Gastroesophageal sphincter (tissue), 3 donors: ENCODE results near the gene THOC6.

Experiments
- EP300 ChIP-seq: sonication (generic); formaldehyde crosslinking; IDR thresholded peaks from one replicate; pipeline ENCODE4 v1.6.1; 2017; ENCODE audit warnings: antibody characterized with exemption, mild to moderate bottlenecking
- POLR2A ChIP-seq, 2 donors: fragments of 450-650 bp; IDR thresholded peaks; one replicate each; pipeline ENCODE4 v1.6.1; 2017; ENCODE audit warnings: antibody characterized with exemption in 2 of 2, mild to moderate bottlenecking in 2 of 2, moderate library complexity in 1 of 2
- POLR2AphosphoS5 ChIP-seq: sonication (generic); formaldehyde crosslinking; IDR thresholded peaks from one replicate; pipeline ENCODE4 v1.6.1; 2017; ENCODE audit warnings: antibody characterized with exemption
- TF ChIP-seq, protein P1 (sequence below), 4 experiments: fragments of 200-600 bp in 2 of 4; fragments of 450-650 bp in 2 of 4; sonication (generic) in 1 of 4; IDR thresholded peaks; one replicate each; pipeline ENCODE4 v1.5.1; 2017 to 2019; ENCODE audit warnings: antibody characterized with exemption in 4 of 4, mild to moderate bottlenecking in 2 of 4, moderate library complexity in 2 of 4

DNA sequence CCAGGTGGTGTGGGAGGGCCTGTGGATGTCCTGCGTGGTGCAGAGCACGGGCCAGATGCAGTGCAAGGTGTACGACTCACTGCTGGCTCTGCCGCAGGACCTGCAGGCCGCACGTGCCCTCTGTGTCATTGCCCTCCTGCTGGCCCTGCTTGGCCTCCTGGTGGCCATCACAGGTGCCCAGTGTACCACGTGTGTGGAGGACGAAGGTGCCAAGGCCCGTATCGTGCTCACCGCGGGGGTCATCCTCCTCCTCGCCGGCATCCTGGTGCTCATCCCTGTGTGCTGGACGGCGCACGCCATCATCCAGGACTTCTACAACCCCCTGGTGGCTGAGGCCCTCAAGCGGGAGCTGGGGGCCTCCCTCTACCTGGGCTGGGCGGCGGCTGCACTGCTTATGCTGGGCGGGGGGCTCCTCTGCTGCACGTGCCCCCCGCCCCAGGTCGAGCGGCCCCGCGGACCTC is 10.3 kb upstream of the THOC6 start:
- TF ChIP-seq, protein P1, sequence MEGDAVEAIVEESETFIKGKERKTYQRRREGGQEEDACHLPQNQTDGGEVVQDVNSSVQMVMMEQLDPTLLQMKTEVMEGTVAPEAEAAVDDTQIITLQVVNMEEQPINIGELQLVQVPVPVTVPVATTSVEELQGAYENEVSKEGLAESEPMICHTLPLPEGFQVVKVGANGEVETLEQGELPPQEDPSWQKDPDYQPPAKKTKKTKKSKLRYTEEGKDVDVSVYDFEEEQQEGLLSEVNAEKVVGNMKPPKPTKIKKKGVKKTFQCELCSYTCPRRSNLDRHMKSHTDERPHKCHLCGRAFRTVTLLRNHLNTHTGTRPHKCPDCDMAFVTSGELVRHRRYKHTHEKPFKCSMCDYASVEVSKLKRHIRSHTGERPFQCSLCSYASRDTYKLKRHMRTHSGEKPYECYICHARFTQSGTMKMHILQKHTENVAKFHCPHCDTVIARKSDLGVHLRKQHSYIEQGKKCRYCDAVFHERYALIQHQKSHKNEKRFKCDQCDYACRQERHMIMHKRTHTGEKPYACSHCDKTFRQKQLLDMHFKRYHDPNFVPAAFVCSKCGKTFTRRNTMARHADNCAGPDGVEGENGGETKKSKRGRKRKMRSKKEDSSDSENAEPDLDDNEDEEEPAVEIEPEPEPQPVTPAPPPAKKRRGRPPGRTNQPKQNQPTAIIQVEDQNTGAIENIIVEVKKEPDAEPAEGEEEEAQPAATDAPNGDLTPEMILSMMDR (IDR thresholded peaks at IDR 0.05) = no peak
- TF ChIP-seq POLR2A (IDR thresholded peaks at IDR 0.05) (no peak), POLR2AphosphoS5 (no peak), EP300 (no peak)
